NOMO-1 treated with dmso at 0.1 percent for 144 hours (cell line): Measurements from ENCODE around the gene CNTLN.
"Not testable (repeated sequence)": the region's sequence is repeated elsewhere in the genome, so short reads cannot be mapped to it uniquely, and the experiment has no call there.

Experiments used
- DNase-seq: peaks from one replicate; lab custom pipeline; 2025; ENCODE audit not compliant: unreplicated experiment; lab: John Stamatoyannopoulos, UW

Gene CNTLN

GRCh38 chr9:17185481-17186029 lies 50.7 kb downstream of the CNTLN start:
- no peak for DNase-seq

- no peak for DNase-seq
Observed at GRCh38 chr9:17191082-17191481, 56.2 kb downstream of the CNTLN start.

- DNase-seq, result no peak
Observed at GRCh38 chr9:17204611-17205152, 69.8 kb downstream of the CNTLN start.

DNA sequence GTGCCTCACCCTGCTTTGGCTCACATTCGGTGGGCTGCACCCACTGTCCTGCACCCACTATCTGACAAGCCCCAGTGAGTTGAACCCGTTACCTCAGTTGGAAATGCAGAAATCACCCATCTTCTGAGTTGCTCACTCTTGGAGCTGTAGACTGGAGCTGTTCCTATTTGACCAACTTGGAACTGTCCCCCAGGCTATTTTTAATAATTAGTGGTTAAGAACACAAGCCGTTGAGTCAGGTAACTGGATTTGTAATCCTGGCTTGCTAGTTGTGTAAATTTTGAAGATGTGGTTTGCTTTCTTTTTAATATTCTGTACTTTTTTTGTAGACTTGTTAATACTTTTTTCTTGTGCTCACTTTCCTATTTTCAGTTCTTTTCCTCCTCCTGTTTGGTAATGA lies 81.2 kb downstream of the CNTLN start:
- no peak for DNase-seq

GRCh38 chr9:17216646-17217045 lies 81.8 kb downstream of the CNTLN start:
- DNase-seq, result no peak

GRCh38 chr9:17217272-17217671 lies 82.4 kb downstream of the CNTLN start:
- DNase-seq, result no peak

- DNase-seq, result no peak
Observed at GRCh38 chr9:17219261-17219660, 84.4 kb downstream of the CNTLN start.

DNA sequence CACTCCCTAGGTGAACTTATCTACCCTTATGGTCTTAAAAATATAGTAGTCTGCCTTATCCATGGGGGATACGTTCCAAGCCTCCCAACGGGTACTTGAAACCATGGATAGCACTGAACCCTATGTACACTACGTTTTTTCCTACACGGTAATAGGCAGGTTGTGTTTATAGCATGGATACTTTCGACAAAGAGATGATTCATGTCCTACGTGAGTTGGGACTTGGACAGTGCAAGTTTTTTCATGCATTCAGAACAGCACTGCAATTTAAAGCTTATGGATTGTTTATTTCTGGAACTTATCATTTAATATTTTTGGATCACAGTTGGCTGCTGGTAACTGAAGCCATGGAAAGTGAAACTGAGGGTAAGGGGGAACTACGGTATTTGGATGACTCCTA lies 88.1 kb downstream of the CNTLN start:
- DNase-seq, result no peak

DNA sequence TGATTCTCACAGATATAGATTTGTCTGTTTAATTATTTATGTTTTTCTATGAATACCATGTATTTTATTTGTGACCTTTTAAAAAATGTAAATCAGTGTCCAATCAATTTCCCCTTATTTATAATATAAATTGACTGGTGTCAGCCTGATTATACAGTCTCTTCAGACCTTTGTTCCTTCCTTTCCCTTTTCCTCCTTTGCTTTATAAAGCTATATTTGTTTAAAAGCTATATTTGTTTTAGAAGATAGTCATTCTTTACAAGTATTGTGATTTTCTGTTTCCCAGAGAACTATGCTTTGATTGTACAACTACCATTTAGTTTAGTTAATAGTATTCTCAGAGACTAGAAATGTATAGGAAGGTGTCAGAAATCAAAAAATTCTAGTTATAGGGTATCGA lies 90.6 kb downstream of the CNTLN start:
- DNase-seq, result no peak

DNA sequence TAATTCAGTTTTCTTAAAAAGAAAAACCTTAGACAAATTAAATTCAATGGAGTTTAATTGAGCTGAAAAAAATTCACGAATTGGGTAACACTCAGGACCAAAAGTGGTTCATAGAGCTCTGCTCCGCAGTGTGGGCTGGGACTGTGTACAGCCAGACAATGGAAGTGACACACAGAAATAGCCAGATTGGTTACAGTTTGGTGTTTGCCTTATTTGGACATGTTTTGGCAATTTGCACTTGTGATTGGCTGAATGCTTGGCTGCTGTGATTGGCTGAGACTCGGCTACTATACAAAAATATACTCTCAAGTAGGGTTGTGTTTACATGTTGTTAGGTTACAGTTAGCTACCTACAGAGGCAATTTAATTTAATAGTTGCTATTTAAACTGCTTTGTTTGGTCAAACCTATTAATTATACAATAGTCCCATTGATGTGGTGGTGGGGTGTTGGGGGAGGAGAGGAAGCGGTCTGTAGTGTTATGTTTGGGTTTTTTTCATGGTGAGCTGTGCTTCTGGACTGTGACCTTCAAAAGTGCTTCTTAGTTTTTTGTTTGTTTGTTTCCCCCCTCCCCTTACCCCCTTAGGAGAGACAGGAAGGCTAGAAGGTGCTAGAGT lies 95.2 kb downstream of the CNTLN start:
- no peak for DNase-seq

DNA sequence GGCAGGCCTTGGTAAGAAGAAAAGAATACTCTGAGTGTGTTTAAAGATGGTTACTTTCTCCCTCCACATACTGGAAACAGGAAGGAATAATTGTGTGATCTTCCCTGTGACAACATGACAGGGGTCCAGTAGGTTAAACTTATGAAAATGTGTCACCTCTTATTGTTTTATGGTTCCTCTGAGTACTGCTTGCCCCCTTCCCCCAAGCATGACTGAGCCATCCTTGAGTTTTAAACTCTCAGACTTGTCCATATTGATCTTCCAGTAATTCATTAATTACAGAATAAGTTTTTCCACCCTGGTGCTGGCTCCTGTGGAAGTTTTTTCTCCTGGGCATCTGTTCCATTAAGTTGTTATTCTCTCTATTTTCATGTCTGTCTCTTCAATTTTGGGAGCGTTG lies 95.8 kb downstream of the CNTLN start:
- DNase-seq, result no peak

DNA sequence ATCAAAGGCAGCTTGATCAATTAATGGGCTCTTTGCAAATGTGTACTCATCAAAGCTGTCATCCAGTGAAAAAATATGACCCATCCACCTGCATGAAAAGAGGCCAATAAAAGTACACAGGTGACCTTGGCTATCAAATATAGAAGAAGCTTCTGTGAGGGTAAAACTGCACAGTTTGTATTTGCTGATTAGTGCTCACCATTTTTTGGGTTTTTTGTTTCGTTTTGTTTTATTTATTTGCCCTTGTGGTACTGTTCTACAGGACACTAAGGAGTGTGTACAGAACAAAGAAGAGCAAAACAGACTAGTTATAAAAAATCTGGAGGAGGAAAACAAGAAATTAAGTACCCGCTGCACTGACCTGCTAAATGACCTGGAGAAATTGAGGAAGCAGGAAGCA lies 101.3 kb downstream of the CNTLN start:
- DNase-seq, result no peak

DNA sequence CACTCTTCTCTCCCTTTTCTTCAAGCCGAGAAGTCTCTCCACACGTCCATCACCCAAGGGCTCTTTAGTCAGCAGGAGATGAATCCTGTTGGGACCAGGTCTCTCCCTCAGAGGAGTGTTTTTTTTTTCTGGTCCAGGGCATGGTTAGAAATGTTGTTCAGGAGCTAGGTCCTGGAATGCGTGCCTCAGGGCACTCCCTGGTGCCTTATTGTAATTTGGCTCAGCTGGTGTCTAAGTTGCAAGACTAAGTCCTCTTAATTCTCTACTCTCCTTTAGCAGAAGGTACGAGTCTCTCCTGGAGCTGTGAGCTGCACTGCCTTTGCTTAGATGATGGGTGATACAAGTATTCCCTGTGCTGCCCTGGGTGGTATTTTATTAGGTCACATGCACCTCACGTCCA lies 111.9 kb downstream of the CNTLN start:
- no peak for DNase-seq

GRCh38 chr9:17251100-17251499 lies 116.3 kb downstream of the CNTLN start:
- no peak for DNase-seq

DNA sequence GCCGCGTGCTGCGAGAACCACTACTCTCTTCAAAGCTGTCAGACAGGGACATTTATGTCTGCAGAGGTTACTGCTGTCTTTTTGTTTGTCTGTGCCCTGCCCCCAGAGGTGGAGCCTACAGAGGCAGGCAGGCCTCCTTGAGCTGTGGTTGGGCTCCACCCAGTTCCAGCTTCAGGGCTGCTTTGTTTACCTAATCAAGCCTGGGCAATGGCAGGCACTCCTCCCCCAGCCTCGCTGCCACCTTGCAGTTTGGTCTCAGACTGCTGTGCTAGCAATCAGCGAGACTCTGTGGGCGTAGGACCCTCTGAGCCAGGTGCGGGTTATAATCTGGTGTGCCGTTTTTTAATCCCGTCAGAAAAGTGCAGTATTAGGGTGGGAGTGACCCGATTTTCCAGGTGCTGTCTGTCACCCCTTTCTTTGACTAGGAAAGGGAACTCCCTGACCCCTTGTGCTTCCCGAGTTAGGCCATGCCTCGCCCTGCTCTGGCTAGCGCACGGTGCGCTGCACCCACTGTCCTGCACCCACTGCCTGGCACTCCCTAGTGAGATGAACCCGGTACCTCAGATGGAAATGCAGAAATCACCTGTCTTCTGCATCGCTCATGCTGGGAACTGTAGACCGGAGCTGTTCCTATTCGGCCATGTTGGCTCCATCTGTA lies 133.8 kb downstream of the CNTLN start:
- DNase-seq, result not testable (repeated sequence)

GRCh38 chr9:17269799-17270198 lies 135.0 kb downstream of the CNTLN start:
- DNase-seq, result no peak

- DNase-seq, result no peak
Observed at GRCh38 chr9:17272536-17272935, 137.7 kb downstream of the CNTLN start.

DNA sequence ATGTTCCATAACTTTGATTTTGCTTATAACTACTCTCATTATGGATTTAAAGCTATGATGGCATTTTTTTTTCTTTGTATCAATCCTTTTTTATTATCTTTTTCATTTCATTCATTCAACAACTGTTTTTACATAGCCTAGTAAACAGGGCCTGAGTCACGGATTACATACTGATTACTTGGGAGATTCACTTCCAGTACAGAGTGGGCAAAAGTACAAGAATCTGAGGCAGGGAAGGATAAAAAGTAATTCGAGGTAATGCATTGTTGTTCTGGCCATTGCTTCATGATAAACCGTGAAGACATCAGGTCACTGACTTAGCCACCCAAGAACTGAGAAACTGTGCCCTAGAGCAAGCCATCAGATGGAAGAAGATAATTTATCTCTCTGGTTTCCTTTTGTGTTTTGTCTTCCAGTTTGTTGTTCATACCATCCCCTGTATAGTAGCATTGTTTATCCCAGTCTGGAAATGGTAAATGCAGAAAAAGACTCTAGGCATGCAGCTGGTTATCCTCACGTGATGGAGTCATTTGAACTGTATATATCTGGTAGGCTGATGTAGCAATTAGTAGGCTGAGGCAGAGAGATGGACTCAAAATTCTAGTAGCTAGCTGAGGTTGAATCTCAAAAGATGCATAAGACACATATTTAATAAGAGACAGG lies 145.6 kb downstream of the CNTLN start:
- DNase-seq, result no peak

DNA sequence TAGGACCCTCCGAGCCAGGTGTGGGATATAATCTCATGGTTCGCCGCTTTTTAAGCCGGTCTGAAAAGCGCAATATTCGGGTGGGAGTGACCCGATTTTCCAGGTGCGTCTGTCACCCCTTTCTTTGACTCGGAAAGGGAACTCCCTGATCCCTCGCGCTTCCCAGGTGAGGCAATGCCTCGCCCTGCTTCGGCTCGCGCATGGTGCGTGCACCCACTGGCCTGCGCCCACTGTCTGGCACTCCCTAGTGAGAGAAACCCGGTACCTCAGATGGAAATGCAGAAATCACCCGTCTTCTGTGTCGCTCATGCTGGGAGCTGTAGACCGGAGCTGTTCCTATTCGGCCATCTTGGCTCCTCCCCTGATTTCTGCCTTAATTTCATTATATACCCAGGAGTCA lies 155.8 kb downstream of the CNTLN start:
- not testable (repeated sequence) for DNase-seq

GRCh38 chr9:17291766-17292165 lies 156.9 kb downstream of the CNTLN start:
- DNase-seq, result no peak

DNA sequence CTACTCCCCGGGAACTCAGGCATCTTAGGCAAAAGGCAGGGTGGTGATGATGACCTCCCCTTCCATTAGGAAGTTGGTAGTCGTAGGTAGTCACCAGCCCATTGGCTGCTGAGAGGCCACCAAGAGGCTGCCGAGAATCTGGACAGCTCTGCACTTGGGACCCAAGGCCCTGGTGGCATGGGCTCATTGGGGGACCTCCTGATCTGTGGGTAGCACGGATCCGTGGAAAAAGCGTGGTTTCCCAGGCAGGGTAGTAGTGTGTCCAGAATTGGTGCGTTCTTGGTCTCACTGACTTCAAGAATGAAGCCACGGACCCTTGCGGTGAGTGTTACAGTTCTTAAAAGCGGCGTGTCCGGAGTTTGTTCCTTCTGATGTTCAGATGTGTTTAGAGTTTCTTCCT lies 158.8 kb downstream of the CNTLN start:
- DNase-seq, result no peak
